Measurements from ENCODE around the gene TBC1D1.

DNA sequence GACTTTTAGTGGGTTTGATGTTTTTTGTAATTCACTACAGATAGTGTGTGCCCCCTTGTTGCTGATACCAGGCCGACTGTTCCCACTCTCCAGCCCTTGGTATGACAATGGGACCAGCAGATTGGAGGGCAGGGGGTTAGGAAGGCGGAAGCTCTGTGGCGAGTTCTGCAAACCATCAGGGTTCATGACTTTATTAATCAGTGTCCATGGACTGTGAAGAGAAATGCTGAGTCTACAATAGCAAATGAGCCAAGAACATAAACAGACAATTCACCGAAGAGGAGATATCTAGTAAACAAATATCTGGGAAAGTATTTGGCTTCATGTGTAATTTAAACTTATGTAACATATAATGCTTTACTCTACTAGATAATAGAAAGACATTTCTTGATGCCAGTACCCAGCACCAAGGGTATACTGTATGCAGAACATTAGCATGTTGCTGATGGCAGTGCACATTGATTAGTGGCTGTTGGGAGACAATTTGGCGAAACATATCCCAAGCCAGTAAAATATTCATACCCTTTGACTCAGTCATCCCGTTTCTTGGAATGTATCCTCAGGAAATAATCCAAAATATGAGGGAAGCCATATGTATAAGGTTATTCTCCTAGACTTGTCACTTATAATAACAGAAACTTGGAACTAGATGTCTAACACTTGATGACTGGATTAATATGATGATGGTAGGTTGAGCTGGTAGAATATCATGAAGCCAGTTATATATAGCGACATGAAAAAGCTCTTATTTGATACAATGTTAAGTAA lies 238.8 kb downstream of the TBC1D1 start:
- TF ChIP-seq, protein P1, sequence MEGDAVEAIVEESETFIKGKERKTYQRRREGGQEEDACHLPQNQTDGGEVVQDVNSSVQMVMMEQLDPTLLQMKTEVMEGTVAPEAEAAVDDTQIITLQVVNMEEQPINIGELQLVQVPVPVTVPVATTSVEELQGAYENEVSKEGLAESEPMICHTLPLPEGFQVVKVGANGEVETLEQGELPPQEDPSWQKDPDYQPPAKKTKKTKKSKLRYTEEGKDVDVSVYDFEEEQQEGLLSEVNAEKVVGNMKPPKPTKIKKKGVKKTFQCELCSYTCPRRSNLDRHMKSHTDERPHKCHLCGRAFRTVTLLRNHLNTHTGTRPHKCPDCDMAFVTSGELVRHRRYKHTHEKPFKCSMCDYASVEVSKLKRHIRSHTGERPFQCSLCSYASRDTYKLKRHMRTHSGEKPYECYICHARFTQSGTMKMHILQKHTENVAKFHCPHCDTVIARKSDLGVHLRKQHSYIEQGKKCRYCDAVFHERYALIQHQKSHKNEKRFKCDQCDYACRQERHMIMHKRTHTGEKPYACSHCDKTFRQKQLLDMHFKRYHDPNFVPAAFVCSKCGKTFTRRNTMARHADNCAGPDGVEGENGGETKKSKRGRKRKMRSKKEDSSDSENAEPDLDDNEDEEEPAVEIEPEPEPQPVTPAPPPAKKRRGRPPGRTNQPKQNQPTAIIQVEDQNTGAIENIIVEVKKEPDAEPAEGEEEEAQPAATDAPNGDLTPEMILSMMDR (IDR thresholded peaks at IDR 0.05), result no peak
- TF ChIP-seq POLR2AphosphoS5 (IDR thresholded peaks at IDR 0.05; ENCODE audit: low read depth, low read length), result no peak
- TF ChIP-seq, protein P2, sequence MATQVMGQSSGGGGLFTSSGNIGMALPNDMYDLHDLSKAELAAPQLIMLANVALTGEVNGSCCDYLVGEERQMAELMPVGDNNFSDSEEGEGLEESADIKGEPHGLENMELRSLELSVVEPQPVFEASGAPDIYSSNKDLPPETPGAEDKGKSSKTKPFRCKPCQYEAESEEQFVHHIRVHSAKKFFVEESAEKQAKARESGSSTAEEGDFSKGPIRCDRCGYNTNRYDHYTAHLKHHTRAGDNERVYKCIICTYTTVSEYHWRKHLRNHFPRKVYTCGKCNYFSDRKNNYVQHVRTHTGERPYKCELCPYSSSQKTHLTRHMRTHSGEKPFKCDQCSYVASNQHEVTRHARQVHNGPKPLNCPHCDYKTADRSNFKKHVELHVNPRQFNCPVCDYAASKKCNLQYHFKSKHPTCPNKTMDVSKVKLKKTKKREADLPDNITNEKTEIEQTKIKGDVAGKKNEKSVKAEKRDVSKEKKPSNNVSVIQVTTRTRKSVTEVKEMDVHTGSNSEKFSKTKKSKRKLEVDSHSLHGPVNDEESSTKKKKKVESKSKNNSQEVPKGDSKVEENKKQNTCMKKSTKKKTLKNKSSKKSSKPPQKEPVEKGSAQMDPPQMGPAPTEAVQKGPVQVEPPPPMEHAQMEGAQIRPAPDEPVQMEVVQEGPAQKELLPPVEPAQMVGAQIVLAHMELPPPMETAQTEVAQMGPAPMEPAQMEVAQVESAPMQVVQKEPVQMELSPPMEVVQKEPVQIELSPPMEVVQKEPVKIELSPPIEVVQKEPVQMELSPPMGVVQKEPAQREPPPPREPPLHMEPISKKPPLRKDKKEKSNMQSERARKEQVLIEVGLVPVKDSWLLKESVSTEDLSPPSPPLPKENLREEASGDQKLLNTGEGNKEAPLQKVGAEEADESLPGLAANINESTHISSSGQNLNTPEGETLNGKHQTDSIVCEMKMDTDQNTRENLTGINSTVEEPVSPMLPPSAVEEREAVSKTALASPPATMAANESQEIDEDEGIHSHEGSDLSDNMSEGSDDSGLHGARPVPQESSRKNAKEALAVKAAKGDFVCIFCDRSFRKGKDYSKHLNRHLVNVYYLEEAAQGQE (IDR thresholded peaks at IDR 0.05; ENCODE audit: insufficient read depth in 1 of 2, low read depth in 2 of 2, low read length in 1 of 2), result no peak
